ENCODE measurements around the gene UBIAD1. TPM values are rescaled to one million over a fixed set of nuclear protein-coding genes. Genes with fewer than 3 reads are reported as not detected.

The UBIAD1 gene
- total and polyA plus RNA-seq, 10 of the 15 experiments (the other 5 are each of a cell fraction or from before 2014, with no cell fraction given), result 4.5 to 23.8 (median 16.0) TPM

- ChIA-PET SMC1A (ENCODE audit: uncharacterized antibody, unreplicated experiment) (no interaction called here), POLR2A (no interaction called here), CTCF (interaction anchor here (0.6 kb wide), 1 partner anchor 1865 kb away, joined by 3 read pairs; no protein-coding TSS in a partner anchor), RAD21 (ENCODE audit: unreplicated experiment) (no interaction called here)
- intact Hi-C loops (cut with micrococcal nuclease; ENCODE audit: unreplicated experiment) (no loop called here), in situ Hi-C loops (cut with MboI) (no loop called here)
- no peak for FAIRE-seq
- Histone ChIP-seq H3K36me3 (ENCODE audit: control insufficient read depth in 2 of 2, insufficient read depth in 2 of 2, low read length in 1 of 2) (no peaks in the 10 kb centered on the region), H3K9ac (ENCODE audit: control insufficient read depth, insufficient read depth, low read length) (no peak overlapping the region), H3K9me3 (replicated peaks; ENCODE audit: control insufficient read depth, insufficient read depth, low read length) (no peaks in the 10 kb centered on the region), H3K4me1 (ENCODE audit: control insufficient read depth, insufficient read depth, low read length) (no peaks in the 10 kb centered on the region), H3K27ac (ENCODE audit: control insufficient read depth, insufficient read depth) (no peak overlapping the region), H3K79me2 (ENCODE audit: control insufficient read depth, insufficient read depth, low read length) (no peaks in the 10 kb centered on the region), H3K4me3 (no peak overlapping the region), H2AFZ (ENCODE audit: control insufficient read depth, low read depth, low read length) (no peak overlapping the region), H3K4me2 (ENCODE audit: control insufficient read depth, insufficient read depth) (no peak overlapping the region), H3K27me3 (replicated peaks in 1 of 2; ENCODE audit: control insufficient read depth in 2 of 2, insufficient read depth in 2 of 2, low read length in 1 of 2) (no peaks in the 10 kb centered on the region), H4K20me1 (ENCODE audit: control insufficient read depth, insufficient read depth) (no peaks in the 10 kb centered on the region)
- DNase-seq (ENCODE audit: low read depth, low spot score), result no peak
- no TSS peak for BruUV-seq (replicated peaks)
- no peak for ATAC-seq
- 71% methylated on average over 9 of the region's 9 CpGs for WGBS (ENCODE audit: insufficient coverage, insufficient replicate concordance, low lambda C conversion rate, missing lambda C conversion rate)
- TF ChIP-seq CBX5 (IDR thresholded peaks at IDR 0.05; ENCODE audit: low read depth) (no peak), NKRF (conservative IDR thresholded peaks at IDR 0.05) (no peak), SIX5 (IDR thresholded peaks at IDR 0.05; ENCODE audit: low read depth, low read length, severe bottlenecking) (no peak), ZSCAN29 (IDR thresholded peaks at IDR 0.05) (no peak), SP1 (IDR thresholded peaks at IDR 0.05; ENCODE audit: low read depth, low read length) (no peak), JUNB (IDR thresholded peaks at IDR 0.05) (no peak), HDAC6 (IDR thresholded peaks at IDR 0.05; ENCODE audit: unreplicated experiment) (no peak), E2F8 (IDR thresholded peaks at IDR 0.05; ENCODE audit: low read depth, partially characterized antibody) (no peak), BCL3 (IDR thresholded peaks at IDR 0.05; ENCODE audit: borderline replicate concordance, insufficient read depth, low read depth, low read length, poor library complexity, severe bottlenecking) (no peak), EZH2 (IDR thresholded peaks at IDR 0.05; ENCODE audit: borderline replicate concordance, control insufficient read depth, low read depth, low read length) (no peak), BCL11A (IDR thresholded peaks at IDR 0.05; ENCODE audit: low read depth, low read length) (no peak), PBX3 (IDR thresholded peaks at IDR 0.05; ENCODE audit: insufficient replicate concordance, low read depth, low read length) (no peak), MTA2 (IDR thresholded peaks at IDR 0.05; ENCODE audit: low read depth) (no peak), SIN3A (IDR thresholded peaks at IDR 0.05; ENCODE audit: low read depth, low read length) (no peak), RELB (IDR thresholded peaks at IDR 0.05; ENCODE audit: low read depth) (no peak), IKZF1 (conservative IDR thresholded peaks at IDR 0.05) (no peak)
These were observed 28.6 kb downstream of the UBIAD1 start for GRCh38 chr1:11301601-11302000.

Data from GM12878 (cell line).